WERI-Rb-1 (cell line): ENCODE results near the gene TPPP.
"Not testable (repeated sequence)": the region's sequence is repeated elsewhere in the genome, so short reads cannot be mapped to it uniquely, and the experiment has no call there.

Experiments
- DNase-seq: peaks from one replicate; pipeline ENCODE4 v3.0.0-alpha.2; 2020
- H3K27ac ChIP-seq: fragments of 250-450 bp; sonication (Bioruptor Pico); 2 replicates; pipeline ENCODE4 v1.5.1; 2020; ENCODE audit warnings: mild to moderate bottlenecking, moderate library complexity
- H3K27me3 ChIP-seq: fragments of 250-450 bp; sonication (Bioruptor Pico); 2 replicates; pipeline ENCODE4 v1.5.1; 2021; ENCODE audit warnings: mild to moderate bottlenecking, low read depth, moderate library complexity; ENCODE audit not compliant: insufficient read depth, severe bottlenecking
- H3K36me3 ChIP-seq: fragments of 250-450 bp; sonication (Bioruptor Pico); 2 replicates; pipeline ENCODE4 v1.5.1; 2020; ENCODE audit warnings: mild to moderate bottlenecking, moderate library complexity
- H3K4me3 ChIP-seq: 2 replicates; pipeline ENCODE4 v1.5.1; 2011; ENCODE audit warnings: low read depth, mild to moderate bottlenecking, control low read depth, low read length
- H3K9me3 ChIP-seq: fragments of 250-450 bp; sonication (Bioruptor Pico); 2 replicates; pipeline ENCODE4 v1.5.1; 2021; ENCODE audit warnings: mild to moderate bottlenecking, moderate library complexity; ENCODE audit not compliant: severe bottlenecking
- TF ChIP-seq, protein P1 (sequence below): IDR thresholded peaks from 2 replicates; pipeline ENCODE4 v1.5.1; 2011; ENCODE audit warnings: low read depth, mild to moderate bottlenecking, control low read depth, inconsistent platforms, low read length

Gene TPPP

GRCh38 chr5:683551-684481 is 9.3 kb downstream of the TPPP start:
- H3K4me3 ChIP-seq = no peak overlapping the region
- DNase-seq = no peak
- H3K36me3 ChIP-seq = no peaks in the 10 kb centered on the region
- TF ChIP-seq, protein P1, sequence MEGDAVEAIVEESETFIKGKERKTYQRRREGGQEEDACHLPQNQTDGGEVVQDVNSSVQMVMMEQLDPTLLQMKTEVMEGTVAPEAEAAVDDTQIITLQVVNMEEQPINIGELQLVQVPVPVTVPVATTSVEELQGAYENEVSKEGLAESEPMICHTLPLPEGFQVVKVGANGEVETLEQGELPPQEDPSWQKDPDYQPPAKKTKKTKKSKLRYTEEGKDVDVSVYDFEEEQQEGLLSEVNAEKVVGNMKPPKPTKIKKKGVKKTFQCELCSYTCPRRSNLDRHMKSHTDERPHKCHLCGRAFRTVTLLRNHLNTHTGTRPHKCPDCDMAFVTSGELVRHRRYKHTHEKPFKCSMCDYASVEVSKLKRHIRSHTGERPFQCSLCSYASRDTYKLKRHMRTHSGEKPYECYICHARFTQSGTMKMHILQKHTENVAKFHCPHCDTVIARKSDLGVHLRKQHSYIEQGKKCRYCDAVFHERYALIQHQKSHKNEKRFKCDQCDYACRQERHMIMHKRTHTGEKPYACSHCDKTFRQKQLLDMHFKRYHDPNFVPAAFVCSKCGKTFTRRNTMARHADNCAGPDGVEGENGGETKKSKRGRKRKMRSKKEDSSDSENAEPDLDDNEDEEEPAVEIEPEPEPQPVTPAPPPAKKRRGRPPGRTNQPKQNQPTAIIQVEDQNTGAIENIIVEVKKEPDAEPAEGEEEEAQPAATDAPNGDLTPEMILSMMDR = no peak
- no peak overlapping the region for H3K27ac ChIP-seq
- H3K9me3 ChIP-seq = no peaks in the 10 kb centered on the region
- peaks cover 21% of the 10 kb centered on the region for H3K27me3 ChIP-seq

- H3K27me3 ChIP-seq = peaks cover 22% of the 10 kb centered on the region
- H3K36me3 ChIP-seq, H3K9me3 ChIP-seq, H3K4me3 ChIP-seq, H3K27ac ChIP-seq, DNase-seq: not testable (repeated sequence)
Observed at GRCh38 chr5:682651-683358, 10.3 kb downstream of the TPPP start.

GRCh38 chr5:682216-682615 is 10.9 kb downstream of the TPPP start:
- not testable (repeated sequence) for H3K4me3 ChIP-seq, H3K27ac ChIP-seq, H3K36me3 ChIP-seq, H3K9me3 ChIP-seq, DNase-seq
- H3K27me3 ChIP-seq = peaks cover 27% of the 10 kb centered on the region

DNA sequence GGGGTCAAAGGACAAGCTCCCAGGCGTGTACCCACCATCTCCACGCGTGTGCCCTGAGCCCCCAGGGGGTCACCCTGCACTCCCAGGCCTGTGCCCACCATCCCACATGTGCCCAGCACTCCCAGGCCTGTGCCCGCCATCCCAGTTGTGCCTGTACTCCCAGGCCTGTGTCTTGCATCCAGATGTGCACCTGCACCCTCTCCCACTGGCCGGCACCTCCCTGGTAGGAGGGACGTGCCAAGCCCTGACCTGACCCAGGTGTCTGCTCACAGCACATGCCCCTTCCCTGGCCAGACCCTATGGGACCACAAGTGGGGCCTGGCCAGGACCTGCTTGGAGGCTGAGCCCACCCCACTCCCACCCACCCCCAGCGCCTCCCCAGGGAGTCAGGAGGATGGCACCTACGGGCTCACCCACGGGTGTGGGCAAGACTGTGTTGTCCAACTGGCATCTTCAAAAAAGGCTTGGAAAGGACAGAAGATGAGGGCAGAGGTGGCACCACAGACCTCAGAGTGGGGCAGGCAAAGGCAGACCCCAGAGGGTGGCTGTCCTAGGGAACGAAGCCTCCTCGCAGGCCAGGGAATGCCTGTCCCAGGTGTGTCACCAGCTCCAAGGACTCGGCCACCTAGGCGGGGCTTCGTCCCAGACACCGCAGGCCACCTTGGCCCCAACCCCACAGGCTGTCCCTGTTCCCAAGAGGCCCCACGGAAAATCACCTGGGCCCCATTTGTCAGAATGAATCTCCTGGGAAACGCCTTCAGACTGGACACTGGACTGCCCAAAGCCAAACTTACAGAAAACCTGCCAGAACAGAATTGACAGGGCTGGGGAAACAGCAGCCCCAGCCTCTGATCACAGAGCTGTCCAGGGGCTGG is 11.6 kb downstream of the TPPP start:
- peaks cover 34% of the 10 kb centered on the region for H3K27me3 ChIP-seq
- not testable (repeated sequence) for H3K4me3 ChIP-seq, DNase-seq, H3K36me3 ChIP-seq, H3K9me3 ChIP-seq, H3K27ac ChIP-seq

DNA sequence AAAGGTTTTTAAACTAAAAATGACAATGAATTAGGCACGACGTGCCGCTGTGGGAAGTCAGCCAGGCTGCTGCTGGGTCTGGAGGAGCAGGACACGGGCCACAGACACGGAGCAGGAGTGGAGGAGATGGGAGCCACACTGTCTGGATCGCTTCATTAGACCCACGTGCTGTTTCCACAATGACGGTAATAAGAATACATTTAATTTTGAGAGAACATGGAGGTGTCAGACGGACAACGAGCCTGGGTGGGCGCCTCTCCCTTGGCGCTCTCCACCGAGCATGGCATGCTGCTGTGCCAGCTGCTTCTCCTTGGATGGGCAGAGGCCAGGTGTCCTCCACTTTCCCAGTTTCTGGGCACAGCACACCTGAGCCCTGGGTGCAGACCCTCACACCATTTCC is 12.3 kb downstream of the TPPP start:
- H3K27ac ChIP-seq, H3K36me3 ChIP-seq, H3K9me3 ChIP-seq, H3K4me3 ChIP-seq, DNase-seq: not testable (repeated sequence)
- H3K27me3 ChIP-seq = peaks cover 39% of the 10 kb centered on the region

GRCh38 chr5:680118-680795 is 12.9 kb downstream of the TPPP start:
- peaks cover 38% of the 10 kb centered on the region for H3K27me3 ChIP-seq
- not testable (repeated sequence) for H3K27ac ChIP-seq, H3K9me3 ChIP-seq, H3K4me3 ChIP-seq, H3K36me3 ChIP-seq, DNase-seq

DNA sequence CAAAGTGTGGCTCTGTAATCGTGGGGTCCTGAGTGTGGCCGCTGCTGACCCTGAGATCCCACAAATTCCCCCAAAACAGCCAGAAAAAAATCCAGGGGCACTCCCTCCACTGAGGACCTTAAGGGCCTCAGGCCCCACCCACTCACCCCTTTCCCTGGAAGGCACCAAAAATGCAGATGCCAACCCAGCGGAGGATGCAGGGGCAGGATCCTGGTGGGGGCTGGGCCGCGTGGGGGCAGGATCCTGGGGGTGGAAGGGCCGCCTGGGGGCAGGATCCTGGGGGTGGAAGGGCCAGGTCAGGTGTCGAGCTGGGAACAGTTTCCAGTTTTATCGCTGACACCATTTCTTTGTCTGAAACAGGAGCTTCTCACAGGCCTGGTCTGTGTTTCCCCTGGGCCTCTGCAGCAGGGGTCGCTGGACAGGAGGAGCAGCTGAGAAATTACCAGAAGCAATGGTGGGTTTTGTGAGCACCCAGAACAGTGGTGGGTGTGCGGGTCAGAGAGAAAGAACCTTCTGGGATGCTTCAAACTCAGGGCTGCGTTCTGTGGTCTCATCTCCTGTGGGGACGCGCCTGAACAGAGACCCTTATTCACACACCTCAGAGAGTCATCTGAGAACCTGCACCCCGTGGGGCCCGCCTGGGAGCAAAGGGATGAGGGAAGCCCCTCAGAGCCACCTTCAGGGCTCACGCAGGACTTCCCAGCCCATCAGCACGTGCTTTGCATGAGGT is 13.8 kb downstream of the TPPP start:
- not testable (repeated sequence) for H3K4me3 ChIP-seq, H3K27ac ChIP-seq, H3K9me3 ChIP-seq, DNase-seq, H3K36me3 ChIP-seq
- H3K27me3 ChIP-seq = peaks cover 32% of the 10 kb centered on the region

GRCh38 chr5:678521-678920 is 14.6 kb downstream of the TPPP start:
- H3K36me3 ChIP-seq, DNase-seq, H3K9me3 ChIP-seq, H3K4me3 ChIP-seq, H3K27ac ChIP-seq: not testable (repeated sequence)
- H3K27me3 ChIP-seq = peaks cover 37% of the 10 kb centered on the region
